GM12878 (cell line): ENCODE data around the gene NSL1.

Experiments
- ZNF207 ChIP-seq: fragments of 450-650 bp; IDR thresholded peaks from 2 replicates; pipeline ENCODE4 v1.6.1; 2014; ENCODE audit warnings: antibody characterized with exemption, mild to moderate bottlenecking, borderline replicate concordance
- TF ChIP-seq, protein P1 (sequence below): fragments of 450-650 bp; formaldehyde crosslinking; IDR thresholded peaks from 2 replicates; pipeline ENCODE4 v1.4.0; 2022; ENCODE audit warnings: mild to moderate bottlenecking, moderate library complexity
- TF ChIP-seq, protein P2 (sequence below), 3 experiments: IDR thresholded peaks in 2 of 3; conservative IDR thresholded peaks in 1 of 3; 2 replicates each; pipeline ENCODE4 v1.5.1; 2011; ENCODE audit warnings: low read depth in 3 of 3, low read length in 3 of 3, mild to moderate bottlenecking in 3 of 3, control low read depth in 2 of 3, moderate library complexity in 2 of 3, inconsistent platforms in 1 of 3, mixed read lengths in 1 of 3; ENCODE audit not compliant: control insufficient read depth in 2 of 3, insufficient read depth in 1 of 3; ENCODE audit errors: extremely low read depth in 1 of 3

DNA sequence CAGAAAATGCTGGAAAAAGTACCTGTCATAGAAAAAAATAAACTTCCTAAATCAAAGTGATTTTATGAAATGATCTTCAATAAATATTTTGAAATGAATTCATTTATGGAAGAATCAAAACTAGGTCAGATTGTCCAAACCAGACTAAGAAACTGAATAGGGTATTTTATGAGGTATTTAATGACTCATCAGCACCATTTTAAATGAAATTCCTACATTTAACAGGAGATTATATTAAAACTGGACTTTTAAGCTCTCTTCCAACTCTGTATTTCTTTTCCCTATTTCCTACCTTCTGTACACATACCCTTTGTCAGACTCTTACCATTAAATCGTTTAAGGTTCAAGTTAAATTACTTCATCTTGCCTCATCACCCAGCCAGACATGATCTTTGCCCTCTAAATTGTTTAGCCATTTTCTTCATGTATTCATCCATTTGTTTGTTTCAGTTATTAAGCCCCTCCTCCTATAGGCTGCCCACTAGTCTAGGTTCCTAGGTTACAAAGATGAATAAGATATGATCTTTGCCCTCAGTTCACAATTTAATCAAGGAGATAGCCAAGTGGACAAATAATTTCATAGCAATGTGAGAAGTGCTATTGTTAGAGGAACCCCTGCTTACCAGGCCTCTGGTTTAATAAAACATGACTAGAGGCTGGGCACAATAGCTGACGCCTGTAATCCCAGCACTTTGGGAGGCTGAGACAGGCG is 25.1 kb upstream of the NSL1 start:
- TF ChIP-seq, protein P1, sequence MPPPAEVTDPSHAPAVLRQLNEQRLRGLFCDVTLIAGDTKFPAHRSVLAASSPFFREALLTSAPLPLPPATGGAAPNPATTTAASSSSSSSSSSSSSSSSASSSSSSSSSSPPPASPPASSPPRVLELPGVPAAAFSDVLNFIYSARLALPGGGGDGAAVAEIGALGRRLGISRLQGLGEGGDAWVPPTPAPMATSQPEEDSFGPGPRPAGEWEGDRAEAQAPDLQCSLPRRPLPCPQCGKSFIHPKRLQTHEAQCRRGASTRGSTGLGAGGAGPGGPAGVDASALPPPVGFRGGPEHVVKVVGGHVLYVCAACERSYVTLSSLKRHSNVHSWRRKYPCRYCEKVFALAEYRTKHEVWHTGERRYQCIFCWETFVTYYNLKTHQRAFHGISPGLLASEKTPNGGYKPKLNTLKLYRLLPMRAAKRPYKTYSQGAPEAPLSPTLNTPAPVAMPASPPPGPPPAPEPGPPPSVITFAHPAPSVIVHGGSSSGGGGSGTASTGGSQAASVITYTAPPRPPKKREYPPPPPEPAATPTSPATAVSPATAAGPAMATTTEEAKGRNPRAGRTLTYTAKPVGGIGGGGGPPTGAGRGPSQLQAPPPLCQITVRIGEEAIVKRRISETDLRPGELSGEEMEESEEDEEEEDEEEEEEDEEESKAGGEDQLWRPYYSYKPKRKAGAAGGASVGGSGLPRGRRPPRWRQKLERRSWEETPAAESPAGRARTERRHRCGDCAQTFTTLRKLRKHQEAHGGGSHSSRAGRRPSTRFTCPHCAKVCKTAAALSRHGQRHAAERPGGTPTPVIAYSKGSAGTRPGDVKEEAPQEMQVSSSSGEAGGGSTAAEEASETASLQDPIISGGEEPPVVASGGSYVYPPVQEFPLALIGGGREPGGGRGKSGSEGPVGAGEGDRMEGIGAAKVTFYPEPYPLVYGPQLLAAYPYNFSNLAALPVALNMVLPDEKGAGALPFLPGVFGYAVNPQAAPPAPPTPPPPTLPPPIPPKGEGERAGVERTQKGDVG: no peak
- no peak for TF ChIP-seq ZNF207
- TF ChIP-seq, protein P2, sequence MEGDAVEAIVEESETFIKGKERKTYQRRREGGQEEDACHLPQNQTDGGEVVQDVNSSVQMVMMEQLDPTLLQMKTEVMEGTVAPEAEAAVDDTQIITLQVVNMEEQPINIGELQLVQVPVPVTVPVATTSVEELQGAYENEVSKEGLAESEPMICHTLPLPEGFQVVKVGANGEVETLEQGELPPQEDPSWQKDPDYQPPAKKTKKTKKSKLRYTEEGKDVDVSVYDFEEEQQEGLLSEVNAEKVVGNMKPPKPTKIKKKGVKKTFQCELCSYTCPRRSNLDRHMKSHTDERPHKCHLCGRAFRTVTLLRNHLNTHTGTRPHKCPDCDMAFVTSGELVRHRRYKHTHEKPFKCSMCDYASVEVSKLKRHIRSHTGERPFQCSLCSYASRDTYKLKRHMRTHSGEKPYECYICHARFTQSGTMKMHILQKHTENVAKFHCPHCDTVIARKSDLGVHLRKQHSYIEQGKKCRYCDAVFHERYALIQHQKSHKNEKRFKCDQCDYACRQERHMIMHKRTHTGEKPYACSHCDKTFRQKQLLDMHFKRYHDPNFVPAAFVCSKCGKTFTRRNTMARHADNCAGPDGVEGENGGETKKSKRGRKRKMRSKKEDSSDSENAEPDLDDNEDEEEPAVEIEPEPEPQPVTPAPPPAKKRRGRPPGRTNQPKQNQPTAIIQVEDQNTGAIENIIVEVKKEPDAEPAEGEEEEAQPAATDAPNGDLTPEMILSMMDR (IDR thresholded peaks at IDR 0.05 in 2 of 3, conservative IDR thresholded peaks at IDR 0.05 in 1 of 3; ENCODE audit: control insufficient read depth in 2 of 3, extremely low read depth in 1 of 3, insufficient read depth in 1 of 3, low read depth in 3 of 3, low read length in 3 of 3): no peak
